Spinal cord (tissue), 10 donors: ENCODE results near the gene PALD1. TPM values are rescaled to one million over a fixed set of nuclear protein-coding genes. Genes with fewer than 3 reads are reported as not detected.

Experiments used
- DNase-seq, 6 donors: peaks; one replicate each; pipeline versions ENCODE4 v3.0.0 to v3.0.0-alpha.2; 2013 to 2015; ENCODE audit warnings: low spot score in 6 of 6, low read depth in 4 of 6
- H3K27ac ChIP-seq: one replicate; pipeline ENCODE4 v1.5.1; 2013; ENCODE audit warnings: low read depth, low read length, control low read depth
- H3K27me3 ChIP-seq: one replicate; pipeline ENCODE4 v1.6.1; 2013; ENCODE audit warnings: low read length; ENCODE audit not compliant: control insufficient read depth, insufficient read depth
- H3K36me3 ChIP-seq: one replicate; pipeline ENCODE4 v1.6.1; 2013; ENCODE audit warnings: low read length; ENCODE audit not compliant: control insufficient read depth, insufficient read depth
- H3K4me1 ChIP-seq: one replicate; pipeline ENCODE4 v1.6.1; 2013; ENCODE audit warnings: low read length; ENCODE audit not compliant: control insufficient read depth, insufficient read depth
- H3K4me3 ChIP-seq: one replicate; pipeline ENCODE4 v1.5.1; 2013; ENCODE audit warnings: low read depth, low read length, control low read depth
- H3K9me3 ChIP-seq: one replicate; pipeline ENCODE4 v1.6.1; 2013; ENCODE audit warnings: low read length; ENCODE audit not compliant: control insufficient read depth, insufficient read depth
- WGBS: methylation state at CpG from one replicate; pipeline ENCODE4 v1.1.5; 2013; ENCODE audit warnings: missing lambda C conversion rate; ENCODE audit not compliant: insufficient coverage; 5-methylcytosine and 5-hydroxymethylcytosine counted together
- polyA plus RNA-seq, 2 donors: library from polyadenylated mRNA; unstranded; fragments of 120-200 nt; gene quantifications; one replicate each; pipeline ENCODE4 v1.2.1, GENCODE V29; 2013; ENCODE audit not compliant: insufficient read length in 2 of 2
- total RNA-seq, 2 donors: library from RNA; depleted of rRNA in 1 of 2; stranded (reverse); fragments of 120-200 nt in 1 of 2; fragments of >200 nt in 1 of 2; gene quantifications; one replicate each; pipeline versions ENCODE4 v1.2.3 to v1.2.4, GENCODE V29; 2013 to 2014
- donor health status: healthy.

The PALD1 gene
- total and polyA plus RNA-seq, 4 donors: 10.0 to 26.3 (median 24.1) TPM

DNA sequence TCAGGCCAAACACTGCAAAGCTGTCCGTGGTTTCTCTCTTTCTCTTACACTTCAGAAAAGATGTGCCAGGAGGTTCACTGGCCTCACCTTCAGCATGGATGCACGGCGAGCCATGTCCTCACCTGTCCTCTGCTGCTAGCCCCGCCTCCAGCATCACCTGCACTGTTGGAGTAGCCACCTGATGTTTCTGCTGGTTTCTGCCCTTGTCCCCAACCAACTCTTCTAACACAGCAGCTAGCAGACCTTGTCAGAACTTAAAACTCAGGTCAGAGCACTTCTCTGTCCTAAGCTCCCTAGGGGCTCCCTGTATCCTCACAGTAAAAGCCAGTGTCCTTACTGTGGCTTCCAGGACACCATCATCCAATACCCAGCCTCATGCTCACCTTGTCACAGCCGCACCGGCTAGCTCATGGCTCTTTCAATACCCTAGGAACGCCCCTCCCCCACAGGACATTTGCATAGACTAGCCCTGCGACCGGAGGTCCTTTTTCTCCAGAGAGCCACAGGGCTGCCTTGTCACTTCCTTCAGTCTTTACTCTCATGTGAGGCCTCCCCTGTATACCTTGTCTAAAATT, 15.2 kb downstream of the PALD1 start:
- WGBS: 45% methylated on average over 9 of the region's 9 CpGs
- Histone ChIP-seq H3K4me1 (peaks cover 20% of the 10 kb centered on the region), H3K27ac (no peak overlapping the region), H3K4me3 (no peak overlapping the region), H3K9me3 (no peaks in the 10 kb centered on the region), H3K36me3 (peaks cover 2% of the 10 kb centered on the region), H3K27me3 (no peaks in the 10 kb centered on the region)
- DNase-seq: no peak

GRCh38 chr10:70494536-70494935, 16.0 kb downstream of the PALD1 start:
- no peak for DNase-seq
- WGBS: 63% methylated on average over 5 of the region's 8 CpGs
- no peaks in the 10 kb centered on the region for H3K27me3 ChIP-seq
- H3K4me1 ChIP-seq: peaks cover 22% of the 10 kb centered on the region
- H3K27ac ChIP-seq: peak overlapping the region; percentile 25
- H3K4me3 ChIP-seq: no peak overlapping the region
- H3K9me3 ChIP-seq: no peaks in the 10 kb centered on the region
- H3K36me3 ChIP-seq: peaks cover 7% of the 10 kb centered on the region

DNA sequence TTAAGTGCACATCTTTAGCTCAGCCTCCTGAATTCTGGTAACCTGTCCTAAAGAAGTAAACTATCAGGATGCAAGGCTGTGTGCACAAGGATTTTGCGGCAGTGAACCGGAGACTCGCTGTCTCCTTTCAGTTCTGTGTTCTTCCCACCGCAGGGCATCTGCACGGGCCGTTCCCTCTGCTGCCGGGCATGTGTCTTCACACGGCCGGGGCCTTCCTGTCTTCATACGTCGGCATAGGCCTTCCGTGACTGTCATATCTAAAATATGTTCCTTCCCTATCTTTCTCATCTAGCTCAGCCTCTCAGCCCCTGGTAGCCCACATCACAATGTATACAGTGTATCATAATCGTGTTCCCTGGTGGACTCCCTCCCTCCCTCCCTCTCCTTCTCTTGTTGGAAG, 16.4 kb downstream of the PALD1 start:
- Histone ChIP-seq H3K36me3 (peaks cover 8% of the 10 kb centered on the region), H3K9me3 (no peaks in the 10 kb centered on the region), H3K27ac (no peak overlapping the region), H3K27me3 (no peaks in the 10 kb centered on the region), H3K4me1 (peaks cover 26% of the 10 kb centered on the region), H3K4me3 (no peak overlapping the region)
- WGBS: 79% methylated on average over 12 of the region's 13 CpGs
- no peak for DNase-seq

DNA sequence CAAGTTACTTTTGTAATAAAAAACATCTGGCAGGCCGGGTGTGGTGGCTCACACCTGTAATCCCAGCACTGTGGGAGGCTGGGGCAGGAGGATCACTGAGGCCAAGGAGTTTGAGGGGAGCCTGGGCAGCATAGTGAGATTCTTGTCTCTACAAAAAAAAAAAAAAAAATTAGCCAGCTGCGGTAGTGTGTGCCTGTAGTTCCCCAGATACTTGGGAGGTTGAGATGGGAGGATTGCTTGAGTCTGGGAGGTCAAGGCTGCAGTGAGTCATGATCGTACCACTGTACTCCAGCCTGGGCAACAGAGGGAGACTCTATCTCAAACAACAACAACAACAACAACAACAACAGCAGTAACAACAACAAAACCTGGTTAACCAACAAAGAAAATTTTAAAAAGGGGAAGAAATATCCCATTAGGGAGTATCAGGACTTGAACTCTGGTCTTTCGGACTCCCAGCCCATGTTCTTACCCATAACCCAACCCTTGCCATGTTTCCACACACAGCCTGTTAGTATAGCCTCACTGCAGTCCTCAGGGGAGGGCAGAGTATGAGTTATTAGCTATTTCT, 17.2 kb downstream of the PALD1 start:
- no peak overlapping the region for H3K27ac ChIP-seq
- H3K36me3 ChIP-seq: peaks cover 8% of the 10 kb centered on the region
- H3K9me3 ChIP-seq: no peaks in the 10 kb centered on the region
- WGBS: no CpG with 5 or more reads among the region's 4 CpGs
- no peak overlapping the region for H3K4me3 ChIP-seq
- no peak for DNase-seq
- H3K4me1 ChIP-seq: peaks cover 34% of the 10 kb centered on the region
- H3K27me3 ChIP-seq: no peaks in the 10 kb centered on the region

GRCh38 chr10:70496341-70497119, 18.0 kb downstream of the PALD1 start:
- no peak overlapping the region for H3K27ac ChIP-seq
- H3K4me3 ChIP-seq: no peak overlapping the region
- H3K9me3 ChIP-seq: no peaks in the 10 kb centered on the region
- no peak for DNase-seq
- peaks cover 8% of the 10 kb centered on the region for H3K36me3 ChIP-seq
- no peaks in the 10 kb centered on the region for H3K27me3 ChIP-seq
- 89% methylated on average over 5 of the region's 13 CpGs for WGBS
- H3K4me1 ChIP-seq: peaks cover 41% of the 10 kb centered on the region

GRCh38 chr10:70497120-70497545, 18.6 kb downstream of the PALD1 start:
- no peak overlapping the region for H3K27ac ChIP-seq
- DNase-seq: no peak
- H3K4me1 ChIP-seq: peaks cover 41% of the 10 kb centered on the region
- 94% methylated on average over 12 of the region's 13 CpGs for WGBS
- H3K4me3 ChIP-seq: no peak overlapping the region
- peaks cover 8% of the 10 kb centered on the region for H3K36me3 ChIP-seq
- H3K27me3 ChIP-seq: no peaks in the 10 kb centered on the region
- H3K9me3 ChIP-seq: no peaks in the 10 kb centered on the region

GRCh38 chr10:70498970-70499835, 20.6 kb downstream of the PALD1 start:
- no peak overlapping the region for H3K4me3 ChIP-seq
- peak overlapping the region; percentile 76 for H3K27ac ChIP-seq
- peaks cover 39% of the 10 kb centered on the region for H3K4me1 ChIP-seq
- no peaks in the 10 kb centered on the region for H3K9me3 ChIP-seq
- H3K36me3 ChIP-seq: peaks cover 8% of the 10 kb centered on the region
- 30% methylated on average over 8 of the region's 10 CpGs for WGBS
- H3K27me3 ChIP-seq: no peaks in the 10 kb centered on the region
- DNase-seq: peak in 2 of 6 donors; percentile 29 to 49

DNA sequence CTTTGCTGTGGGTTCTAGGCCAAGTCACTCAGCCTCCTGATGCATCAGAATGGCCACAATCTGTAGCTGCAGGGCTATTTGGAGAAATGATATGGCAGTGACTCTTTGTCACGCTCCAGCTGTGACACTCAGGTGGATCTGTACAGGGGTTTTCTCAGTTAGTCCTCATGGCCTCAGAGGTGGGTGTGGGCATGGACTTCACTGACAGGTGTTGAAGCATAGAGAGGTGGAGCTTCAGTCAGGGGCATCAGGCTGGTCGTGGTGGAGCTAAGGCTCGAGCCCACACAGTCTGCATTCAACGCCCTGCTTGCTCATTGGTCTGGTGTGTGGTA, 21.2 kb downstream of the PALD1 start:
- Histone ChIP-seq H3K27ac (peak overlapping the region; percentile 76), H3K9me3 (no peaks in the 10 kb centered on the region), H3K36me3 (peaks cover 8% of the 10 kb centered on the region), H3K4me1 (peaks cover 39% of the 10 kb centered on the region), H3K4me3 (no peak overlapping the region), H3K27me3 (no peaks in the 10 kb centered on the region)
- 74% methylated on average over 3 of the region's 4 CpGs for WGBS
- DNase-seq: no peak

GRCh38 chr10:70500368-70500767, 21.8 kb downstream of the PALD1 start:
- Histone ChIP-seq H3K4me1 (peaks cover 39% of the 10 kb centered on the region), H3K36me3 (peaks cover 8% of the 10 kb centered on the region), H3K4me3 (no peak overlapping the region), H3K9me3 (no peaks in the 10 kb centered on the region), H3K27me3 (no peaks in the 10 kb centered on the region), H3K27ac (peak overlapping the region; percentile 76)
- no peak for DNase-seq
- 87% methylated on average over 8 of the region's 9 CpGs for WGBS
